ENCODE measurements around the gene NRG3. TPM values are rescaled to one million over a fixed set of nuclear protein-coding genes. Genes with fewer than 3 reads are reported as not detected.

Gene NRG3
- total and polyA plus RNA-seq, 11 donors = 0.11 to 0.41 (median 0.27) TPM; not detected in 7

DNA sequence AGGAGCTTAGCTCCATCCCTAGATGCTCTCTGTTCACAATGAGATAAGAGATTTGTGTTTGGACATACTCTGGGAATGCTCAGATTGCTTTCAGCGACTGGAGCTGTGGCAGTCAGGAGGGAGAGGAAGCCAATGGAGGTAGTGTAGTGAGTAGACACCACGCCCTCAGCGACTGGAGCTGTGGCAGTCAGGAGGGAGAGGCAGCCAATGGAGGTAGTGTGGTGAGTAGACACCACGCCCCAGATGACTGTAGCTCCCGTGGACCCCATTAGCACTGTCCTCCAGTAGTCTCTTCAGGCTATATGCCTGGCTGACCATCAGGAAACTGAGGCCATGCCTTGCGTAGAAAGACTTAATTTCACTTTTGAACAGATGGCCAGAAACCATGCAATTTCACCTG is 1033.8 kb downstream of the NRG3 start:
- Histone ChIP-seq H3K9me3 (peaks cover 0 to 10% (median 0%) of the 10 kb centered on the region in 12 donors), H3K27me3 (no peaks in the 10 kb centered on the region), H3K4me1 (no peaks in the 10 kb centered on the region), H3K4me3 (no peak overlapping the region), H3K36me3 (no peaks in the 10 kb centered on the region), H3K27ac (no peak overlapping the region)
- intact Hi-C loops (cut with DNase I) = no loop called here
- ATAC-seq (no peak), DNase-seq (no peak)
- WGBS, 4 donors = 59 to 82% (median 78%) methylated on average over 6 of the region's 6 CpGs
- TF ChIP-seq, protein P1, sequence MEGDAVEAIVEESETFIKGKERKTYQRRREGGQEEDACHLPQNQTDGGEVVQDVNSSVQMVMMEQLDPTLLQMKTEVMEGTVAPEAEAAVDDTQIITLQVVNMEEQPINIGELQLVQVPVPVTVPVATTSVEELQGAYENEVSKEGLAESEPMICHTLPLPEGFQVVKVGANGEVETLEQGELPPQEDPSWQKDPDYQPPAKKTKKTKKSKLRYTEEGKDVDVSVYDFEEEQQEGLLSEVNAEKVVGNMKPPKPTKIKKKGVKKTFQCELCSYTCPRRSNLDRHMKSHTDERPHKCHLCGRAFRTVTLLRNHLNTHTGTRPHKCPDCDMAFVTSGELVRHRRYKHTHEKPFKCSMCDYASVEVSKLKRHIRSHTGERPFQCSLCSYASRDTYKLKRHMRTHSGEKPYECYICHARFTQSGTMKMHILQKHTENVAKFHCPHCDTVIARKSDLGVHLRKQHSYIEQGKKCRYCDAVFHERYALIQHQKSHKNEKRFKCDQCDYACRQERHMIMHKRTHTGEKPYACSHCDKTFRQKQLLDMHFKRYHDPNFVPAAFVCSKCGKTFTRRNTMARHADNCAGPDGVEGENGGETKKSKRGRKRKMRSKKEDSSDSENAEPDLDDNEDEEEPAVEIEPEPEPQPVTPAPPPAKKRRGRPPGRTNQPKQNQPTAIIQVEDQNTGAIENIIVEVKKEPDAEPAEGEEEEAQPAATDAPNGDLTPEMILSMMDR (IDR thresholded peaks at IDR 0.05) = no peak
- no peak for TF ChIP-seq POLR2A (IDR thresholded peaks at IDR 0.05)

DNA sequence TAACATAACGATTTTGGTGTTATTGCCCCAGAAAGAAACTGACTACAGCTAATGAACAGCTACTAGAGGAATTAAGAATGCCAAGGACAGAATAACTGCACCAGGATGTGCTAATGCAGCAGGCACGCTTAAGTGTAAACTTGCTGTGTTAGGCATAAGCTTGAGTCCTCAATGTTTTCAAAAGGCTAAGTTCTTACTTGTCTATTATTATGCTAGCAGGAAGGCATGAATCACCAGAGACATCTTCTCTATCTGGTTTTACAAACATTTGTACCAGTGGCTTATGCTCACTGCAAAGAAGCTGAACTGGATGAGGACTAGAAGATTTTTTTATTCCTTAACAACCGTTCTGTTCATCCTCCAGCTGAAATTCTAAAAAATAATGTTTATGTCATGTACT is 1035.3 kb downstream of the NRG3 start:
- no peak for DNase-seq
- intact Hi-C loops (cut with DNase I) = no loop called here
- ATAC-seq = no peak
- Histone ChIP-seq H3K27ac (no peak overlapping the region), H3K36me3 (no peaks in the 10 kb centered on the region), H3K4me3 (no peak overlapping the region), H3K9me3 (peaks cover 0 to 11% (median 0%) of the 10 kb centered on the region in 12 donors), H3K27me3 (no peaks in the 10 kb centered on the region), H3K4me1 (no peaks in the 10 kb centered on the region)
- 79 to 87% (median 85%) methylated on average over 3 of the region's 3 CpGs for WGBS, 4 donors
- TF ChIP-seq, protein P1 (IDR thresholded peaks at IDR 0.05) = no peak
- no peak for TF ChIP-seq POLR2A (IDR thresholded peaks at IDR 0.05)

DNA sequence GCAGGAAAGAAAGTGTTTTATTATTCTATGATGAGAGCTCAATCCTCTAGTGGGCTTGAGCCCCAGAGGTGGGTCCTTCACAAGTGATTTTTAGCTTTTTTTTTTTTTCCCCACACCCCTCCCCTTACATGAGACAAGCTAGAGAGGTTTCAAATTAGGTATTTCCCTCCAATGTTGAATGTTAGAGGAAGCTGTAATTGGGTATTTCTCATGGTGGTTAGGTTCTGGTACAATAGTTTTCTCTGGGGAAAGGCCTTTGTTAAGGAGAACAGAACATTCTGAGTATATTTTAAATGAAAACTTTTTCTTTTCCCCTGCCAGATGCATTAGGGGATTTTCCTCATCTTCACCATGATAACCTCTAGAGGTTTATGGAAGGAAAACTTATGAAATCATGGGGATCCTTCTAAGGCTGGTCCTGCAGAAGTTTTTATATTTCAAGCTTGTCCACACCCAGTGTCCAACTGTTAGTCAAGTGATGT is 1039.7 kb downstream of the NRG3 start:
- intact Hi-C loops (cut with DNase I) = no loop called here
- ATAC-seq = peak in 1 of 4 donors; percentile 46
- peaks cover 0 to 11% (median 0%) of the 10 kb centered on the region in 12 donors for H3K9me3 ChIP-seq

DNA sequence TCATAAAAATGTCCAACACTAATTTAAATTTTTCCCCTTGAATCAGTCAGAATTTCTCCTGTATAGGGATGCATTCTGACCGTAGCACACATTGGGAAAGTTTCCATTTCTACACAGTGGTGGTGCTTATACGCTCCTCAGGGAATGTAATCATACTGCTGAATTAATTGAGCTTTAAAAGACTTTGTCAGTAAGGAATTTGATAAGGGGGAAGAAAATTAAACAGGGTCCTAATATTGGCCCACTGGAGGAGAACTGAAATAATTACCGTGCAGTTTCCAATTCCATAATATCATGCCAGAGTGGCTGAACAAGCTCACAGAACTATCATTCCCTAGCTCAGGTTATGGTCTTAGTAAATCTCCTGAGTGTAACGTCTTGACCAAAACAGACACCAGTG is 1041.9 kb downstream of the NRG3 start:
- TF ChIP-seq, protein P1 (IDR thresholded peaks at IDR 0.05) = no peak
- no peak for TF ChIP-seq POLR2A (IDR thresholded peaks at IDR 0.05)
- WGBS, 4 donors = 68 to 90% (median 80%) methylated on average over 4 of the region's 4 CpGs
- H3K4me3 ChIP-seq = no peak overlapping the region
- no peaks in the 10 kb centered on the region for H3K4me1 ChIP-seq
- no peak for ATAC-seq
- H3K9me3 ChIP-seq = peaks cover 0 to 22% (median 0%) of the 10 kb centered on the region in 12 donors
- no peak for DNase-seq
- no peaks in the 10 kb centered on the region for H3K27me3 ChIP-seq
- intact Hi-C loops (cut with DNase I) = no loop called here
- H3K36me3 ChIP-seq = no peaks in the 10 kb centered on the region
- H3K27ac ChIP-seq = no peak overlapping the region

More for the DNA sequence above, 1039.7 kb downstream of the NRG3 start:
- Histone ChIP-seq H3K4me1 (no peaks in the 10 kb centered on the region), H3K4me3 (no peak overlapping the region), H3K36me3 (no peaks in the 10 kb centered on the region), H3K27ac (no peak overlapping the region), H3K27me3 (no peaks in the 10 kb centered on the region)
- DNase-seq = no peak
- TF ChIP-seq POLR2A (IDR thresholded peaks at IDR 0.05) = no peak
- TF ChIP-seq, protein P1 (IDR thresholded peaks at IDR 0.05) = no peak
